MG63 (cell line): ENCODE data around the gene SSH3. TPM values are rescaled to one million over a fixed set of nuclear protein-coding genes. Genes with fewer than 3 reads are reported as not detected.

Experiments used
- DNase-seq: peaks from one replicate; pipeline ENCODE4 v3.0.0-alpha.2; 2020
- H3K27me3 ChIP-seq: fragments of 250-450 bp; sonication (Bioruptor Pico); 2 replicates; pipeline ENCODE4 v1.5.1; 2020; ENCODE audit warnings: mild to moderate bottlenecking, moderate library complexity
- H3K36me3 ChIP-seq: fragments of 250-450 bp; sonication (Bioruptor Pico); 2 replicates; pipeline ENCODE4 v1.5.1; 2020; ENCODE audit warnings: mild to moderate bottlenecking, moderate library complexity
- H3K4me3 ChIP-seq: fragments of 250-450 bp; sonication (Bioruptor Pico); 2 replicates; pipeline ENCODE4 v1.5.1; 2020; ENCODE audit warnings: mild to moderate bottlenecking, moderate library complexity
- H3K9me3 ChIP-seq: fragments of 250-450 bp; sonication (Bioruptor Pico); 2 replicates; pipeline ENCODE4 v1.5.1; 2020; ENCODE audit warnings: mild to moderate bottlenecking, moderate library complexity
- total RNA-seq: library from RNA; depleted of rRNA; stranded (reverse); fragments of >200 nt; shearing (Covaris generic); gene quantifications from 2 replicates; pipeline ENCODE4 v1.2.3, GENCODE V29; 2014; ENCODE audit warnings: low replicate concordance

SSH3 gene
- total RNA-seq, 1 experiment from 2014 or later, result 5.1 TPM

DNA sequence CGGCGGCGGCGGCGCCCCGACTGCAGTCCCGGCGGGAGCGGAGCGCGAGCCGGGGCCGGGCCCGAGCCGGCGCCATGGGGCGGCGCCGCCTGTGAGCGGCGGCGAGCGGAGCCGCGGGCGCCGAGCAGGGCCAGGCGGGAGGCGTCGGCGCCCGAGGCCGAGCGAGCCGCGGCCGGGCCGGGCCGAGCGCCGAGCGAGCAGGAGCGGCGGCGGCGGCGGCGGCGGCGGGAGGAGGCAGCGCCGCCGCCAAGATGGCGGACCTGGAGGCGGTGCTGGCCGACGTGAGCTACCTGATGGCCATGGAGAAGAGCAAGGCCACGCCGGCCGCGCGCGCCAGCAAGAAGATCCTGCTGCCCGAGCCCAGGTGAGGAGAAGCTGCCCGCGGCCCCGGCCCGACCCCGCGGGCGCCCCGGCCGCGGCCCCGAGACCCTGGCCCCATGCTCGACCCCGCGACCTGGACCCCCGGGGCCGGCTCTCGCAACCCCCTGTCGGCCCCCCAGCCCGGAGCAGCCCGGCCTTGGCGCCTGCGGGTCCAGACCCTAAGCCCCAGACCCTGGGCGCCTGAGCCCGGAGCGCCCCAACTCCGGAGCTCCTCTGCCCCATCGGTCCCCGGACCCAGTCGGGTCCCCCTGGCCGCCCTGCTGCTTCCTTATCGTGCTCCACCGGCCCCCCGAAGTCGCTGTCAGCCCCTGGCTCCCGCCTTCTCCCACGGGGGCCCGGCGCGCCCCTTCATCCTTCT, 36.7 kb upstream of the SSH3 start, which contains the start of gene GRK2:
Gene GRK2, plus strand, starts transcription at position 25 of the 739 bp plus-strand sequence. Its CDS starts 227 bp downstream, at position 252.
- no peak for DNase-seq
- H3K36me3 ChIP-seq, result peaks cover 11% of the 10 kb centered on the region
- H3K4me3 ChIP-seq, result peak within 1 kb of the TSS; percentile 70
- no peaks in the 10 kb centered on the region for H3K27me3 ChIP-seq
- no peaks in the 10 kb centered on the region for H3K9me3 ChIP-seq

DNA sequence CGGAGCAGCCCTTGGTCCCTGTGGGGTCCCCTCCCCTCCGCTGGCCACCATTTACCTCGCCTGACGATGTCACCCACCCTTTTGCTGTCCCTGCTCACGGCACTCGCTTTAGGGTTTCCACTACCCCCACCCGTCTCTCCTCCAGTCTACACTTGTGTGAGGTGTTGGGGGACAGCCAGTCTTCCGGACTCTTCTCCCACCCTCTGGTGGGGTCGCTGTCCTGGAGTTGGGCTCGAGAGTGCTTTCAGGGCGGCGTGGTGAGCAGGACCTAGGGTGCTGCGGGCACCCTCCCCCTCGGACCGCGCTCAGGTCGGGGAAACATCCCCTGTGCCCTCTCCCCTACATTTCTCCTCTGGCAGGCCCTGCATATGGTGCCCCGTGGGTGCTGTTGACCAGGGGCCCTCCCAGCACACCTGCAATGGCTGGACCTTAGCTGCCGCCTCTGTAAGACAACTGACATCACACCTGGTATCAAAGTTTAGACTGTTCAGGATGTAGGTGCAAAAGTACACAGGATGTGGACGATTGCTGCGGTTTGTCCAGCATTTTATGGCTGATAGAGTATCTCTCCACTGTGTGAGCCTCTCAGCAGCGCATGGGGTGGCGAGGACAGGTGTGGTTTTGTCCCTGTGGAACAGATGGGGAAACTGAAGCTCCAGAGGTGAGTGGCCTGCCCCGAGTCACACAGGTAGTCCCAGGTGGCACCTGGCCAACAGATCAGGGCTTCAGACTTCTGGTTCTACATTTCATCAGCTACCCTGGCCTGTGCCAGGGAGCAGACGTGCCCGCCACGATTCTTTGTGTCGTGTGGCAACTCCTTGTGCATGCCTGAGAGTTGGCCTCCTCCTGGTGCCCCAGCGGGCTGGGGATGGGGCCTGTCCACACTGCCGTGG, 35.9 kb upstream of the SSH3 start:
- Histone ChIP-seq H3K27me3 (no peaks in the 10 kb centered on the region), H3K4me3 (peak overlapping the region; percentile 70), H3K9me3 (no peaks in the 10 kb centered on the region), H3K36me3 (peaks cover 11% of the 10 kb centered on the region)
- DNase-seq, result no peak

DNA sequence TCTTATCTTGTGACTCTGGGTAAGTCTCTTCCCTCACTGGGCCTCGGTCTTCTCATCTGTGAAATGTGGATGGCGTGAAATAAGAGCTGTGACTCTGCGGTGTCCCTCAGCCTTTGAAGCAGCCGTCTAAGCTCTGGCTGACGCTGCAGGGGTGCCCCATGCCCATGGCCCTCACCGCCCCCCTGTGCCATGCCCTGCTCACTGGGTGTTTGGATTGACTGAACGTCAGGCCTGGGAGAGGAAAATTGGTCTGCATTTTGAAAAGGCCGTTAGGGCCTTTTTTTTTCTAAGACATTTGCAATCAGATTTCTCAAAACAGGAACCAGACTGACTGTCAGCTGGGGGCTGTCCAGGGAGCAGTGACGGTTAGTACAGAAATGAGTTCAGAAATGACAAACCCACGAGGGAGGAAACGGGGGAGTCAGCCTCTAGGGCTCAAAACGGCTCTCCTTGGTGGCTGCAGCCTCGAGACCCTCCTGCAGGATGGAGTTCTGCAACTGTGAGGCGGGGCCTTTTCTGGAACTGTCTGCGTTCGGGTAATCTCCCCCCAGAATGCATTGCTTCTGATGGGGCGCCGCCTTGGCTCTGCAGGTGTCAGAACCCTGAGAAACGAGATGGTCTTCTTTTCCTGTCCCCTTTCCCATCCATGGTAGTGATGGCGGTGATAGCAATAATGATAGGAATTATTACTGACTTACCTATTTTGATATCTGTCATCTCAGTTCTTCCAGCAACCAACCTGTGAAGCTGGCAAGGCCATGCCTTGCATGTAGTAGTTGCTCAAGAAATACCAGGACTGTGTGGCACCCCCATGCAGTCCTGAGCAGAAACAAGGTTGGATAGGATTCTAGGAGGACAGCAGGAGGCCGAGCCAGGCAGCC, 35.0 kb upstream of the SSH3 start:
- H3K27me3 ChIP-seq, result no peaks in the 10 kb centered on the region
- H3K4me3 ChIP-seq, result no peak overlapping the region
- H3K9me3 ChIP-seq, result no peaks in the 10 kb centered on the region
- no peak for DNase-seq
- peaks cover 11% of the 10 kb centered on the region for H3K36me3 ChIP-seq

DNA sequence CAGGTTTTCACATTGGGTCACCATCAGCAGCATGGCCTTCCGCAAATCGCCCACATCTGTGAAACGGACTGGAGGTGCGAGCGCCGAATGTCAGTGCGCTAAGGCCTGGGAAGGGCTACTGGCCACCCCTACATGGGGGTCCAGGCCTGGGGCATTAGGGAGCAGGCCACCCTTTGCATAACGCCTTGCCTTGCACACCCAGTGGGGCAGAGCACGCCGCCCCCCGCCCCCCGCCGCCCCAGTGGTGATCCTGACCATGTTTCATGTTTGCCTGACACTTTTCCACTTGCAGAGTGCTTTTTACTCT, 34.4 kb upstream of the SSH3 start:
- Histone ChIP-seq H3K9me3 (no peaks in the 10 kb centered on the region), H3K36me3 (peaks cover 11% of the 10 kb centered on the region), H3K4me3 (no peak overlapping the region), H3K27me3 (no peaks in the 10 kb centered on the region)
- no peak for DNase-seq

DNA sequence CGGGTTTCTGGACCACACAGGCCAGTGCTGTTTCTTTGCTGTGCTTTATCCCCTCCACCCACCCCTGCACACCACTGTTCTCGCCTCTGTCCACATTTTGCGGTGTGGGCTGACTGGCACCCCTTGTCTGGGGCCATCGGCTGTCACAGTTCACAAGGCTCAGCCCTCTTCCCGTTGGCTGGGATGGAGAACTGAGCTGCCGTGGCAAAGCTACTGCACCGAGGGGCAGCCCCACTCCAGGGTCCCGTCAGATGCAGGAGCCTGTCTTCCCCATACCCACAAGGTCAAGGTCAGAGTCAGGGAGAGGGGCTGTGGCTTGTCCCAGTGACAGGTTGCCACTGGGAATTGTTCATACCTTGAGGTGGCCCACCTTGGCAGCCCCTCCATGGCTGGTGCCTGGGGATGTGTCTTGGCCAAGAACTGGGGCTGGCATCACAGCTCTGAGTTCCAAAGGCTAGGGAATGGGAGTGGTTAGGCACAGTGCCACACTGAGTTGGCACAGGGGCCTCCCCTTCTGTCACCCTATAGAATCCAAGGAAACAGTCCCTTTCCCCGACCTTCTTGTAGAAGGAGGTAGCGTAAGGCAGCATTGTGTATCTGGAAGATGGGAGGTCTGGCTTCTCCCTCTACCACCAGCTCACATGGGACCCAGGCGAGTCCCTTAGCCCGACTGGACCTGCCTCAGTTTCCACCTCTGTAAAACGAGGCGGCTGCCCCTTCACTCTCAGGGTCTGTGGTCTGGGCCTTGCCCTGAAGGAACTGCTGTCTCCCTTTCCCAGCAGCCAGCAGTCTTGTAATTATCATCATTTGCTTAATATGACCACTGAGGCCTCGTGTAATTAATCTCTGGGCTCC, 33.7 kb upstream of the SSH3 start:
- no peak for DNase-seq
- Histone ChIP-seq H3K9me3 (no peaks in the 10 kb centered on the region), H3K36me3 (peaks cover 12% of the 10 kb centered on the region), H3K27me3 (no peaks in the 10 kb centered on the region), H3K4me3 (no peak overlapping the region)

DNA sequence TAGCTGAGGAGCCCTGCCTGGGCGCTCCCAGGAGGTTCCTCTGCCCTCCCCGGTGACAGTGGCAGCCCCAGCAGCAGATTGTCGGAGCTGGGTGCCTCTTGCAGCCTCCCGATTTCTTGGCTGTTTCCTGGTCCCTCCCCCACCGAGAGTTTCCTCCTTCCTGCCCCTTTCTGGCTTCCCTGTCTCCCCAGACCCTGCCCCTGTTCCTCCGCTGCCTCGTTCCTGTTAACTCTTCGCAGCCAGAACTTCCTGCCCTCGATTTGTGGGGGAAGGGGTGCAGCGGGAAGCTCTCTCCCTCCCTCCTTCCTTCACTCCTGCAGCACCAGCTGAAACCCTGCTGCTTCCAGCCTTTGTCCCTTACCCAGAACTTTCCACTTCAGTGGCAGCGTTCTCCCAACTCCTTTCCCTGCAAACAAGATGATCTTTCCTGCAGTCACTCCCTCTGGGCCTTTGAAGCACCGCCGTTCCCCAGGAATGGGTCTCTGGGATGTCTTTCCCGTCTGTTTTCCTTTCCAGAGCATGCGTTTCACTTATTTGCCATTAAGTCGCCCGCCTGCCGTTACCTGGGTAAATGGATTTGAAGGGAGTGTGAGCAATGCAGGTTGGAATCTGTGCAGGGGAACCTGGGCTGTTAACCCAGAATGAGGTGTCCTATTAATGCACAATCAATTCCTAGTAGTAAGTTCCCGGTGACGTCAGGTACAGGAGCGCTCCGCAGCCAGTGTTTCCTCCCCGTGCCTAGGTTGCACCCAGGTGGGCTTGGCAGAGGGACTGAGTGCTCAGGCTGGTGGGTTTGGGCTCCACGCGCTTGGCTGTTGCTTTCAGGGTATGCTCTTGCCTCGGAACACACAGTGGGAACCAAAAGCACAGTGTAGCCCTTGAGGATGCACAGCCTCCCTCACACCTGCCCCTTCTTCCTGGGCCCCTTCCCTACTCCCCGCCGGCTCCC, 32.8 kb upstream of the SSH3 start:
- no peak overlapping the region for H3K4me3 ChIP-seq
- DNase-seq, result no peak
- peaks cover 14% of the 10 kb centered on the region for H3K36me3 ChIP-seq
- no peaks in the 10 kb centered on the region for H3K27me3 ChIP-seq
- H3K9me3 ChIP-seq, result no peaks in the 10 kb centered on the region

DNA sequence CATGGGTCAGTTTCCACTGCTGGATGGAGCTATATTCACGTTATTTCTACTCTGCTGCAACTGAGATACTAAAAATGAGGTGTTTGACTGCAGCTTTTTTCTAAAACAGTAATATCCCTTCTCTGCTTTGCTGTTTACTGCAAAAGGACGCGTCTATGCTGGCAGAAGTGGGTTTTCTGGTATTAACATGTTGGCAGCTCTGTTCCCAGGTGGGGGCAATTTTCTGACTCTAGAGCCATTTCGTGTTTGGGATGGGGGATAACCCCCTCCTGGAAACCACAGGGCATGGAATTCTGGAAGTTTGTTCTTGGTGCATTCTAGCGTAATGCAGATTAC, 32.2 kb upstream of the SSH3 start:
- peaks cover 14% of the 10 kb centered on the region for H3K36me3 ChIP-seq
- no peak for DNase-seq
- no peak overlapping the region for H3K4me3 ChIP-seq
- no peaks in the 10 kb centered on the region for H3K9me3 ChIP-seq
- H3K27me3 ChIP-seq, result no peaks in the 10 kb centered on the region

DNA sequence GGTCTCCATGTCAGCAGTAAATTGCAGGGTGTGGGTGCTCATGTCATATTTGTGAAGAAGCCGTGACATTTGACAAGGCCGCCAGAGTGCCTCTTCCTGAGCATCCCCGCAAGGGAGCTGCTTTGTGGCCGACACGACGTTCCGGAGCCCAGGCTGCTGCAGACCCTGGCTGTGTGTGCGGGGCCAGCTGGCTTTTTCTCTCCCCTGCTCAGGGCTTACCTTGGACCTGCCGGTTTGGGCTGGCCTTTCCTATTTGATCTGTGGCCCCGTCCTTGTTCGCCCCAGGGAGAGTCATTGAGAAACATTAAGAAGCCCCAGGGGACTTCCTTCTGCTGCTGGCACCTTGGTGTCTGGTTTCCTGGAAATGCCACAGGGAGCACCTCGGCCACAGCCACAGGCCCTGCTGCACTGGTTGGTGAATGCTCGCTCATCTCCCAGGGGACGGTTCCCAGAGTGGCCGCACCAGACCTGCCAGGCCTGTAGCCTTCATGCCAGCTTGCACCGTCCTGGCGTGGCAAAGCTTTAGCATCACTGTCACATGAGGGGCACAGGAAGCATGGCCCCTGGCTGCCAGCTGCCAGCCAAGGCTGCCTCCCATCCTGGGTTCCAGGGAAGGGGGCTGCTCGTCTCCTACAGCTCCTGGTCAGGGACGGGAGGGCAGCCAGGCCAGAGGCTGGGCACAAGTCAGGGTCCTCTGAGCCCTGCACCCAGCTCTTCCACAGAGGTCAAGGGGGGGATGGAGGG, 31.6 kb upstream of the SSH3 start:
- Histone ChIP-seq H3K4me3 (no peak overlapping the region), H3K36me3 (peaks cover 14% of the 10 kb centered on the region), H3K9me3 (no peaks in the 10 kb centered on the region), H3K27me3 (no peaks in the 10 kb centered on the region)
- DNase-seq, result no peak

DNA sequence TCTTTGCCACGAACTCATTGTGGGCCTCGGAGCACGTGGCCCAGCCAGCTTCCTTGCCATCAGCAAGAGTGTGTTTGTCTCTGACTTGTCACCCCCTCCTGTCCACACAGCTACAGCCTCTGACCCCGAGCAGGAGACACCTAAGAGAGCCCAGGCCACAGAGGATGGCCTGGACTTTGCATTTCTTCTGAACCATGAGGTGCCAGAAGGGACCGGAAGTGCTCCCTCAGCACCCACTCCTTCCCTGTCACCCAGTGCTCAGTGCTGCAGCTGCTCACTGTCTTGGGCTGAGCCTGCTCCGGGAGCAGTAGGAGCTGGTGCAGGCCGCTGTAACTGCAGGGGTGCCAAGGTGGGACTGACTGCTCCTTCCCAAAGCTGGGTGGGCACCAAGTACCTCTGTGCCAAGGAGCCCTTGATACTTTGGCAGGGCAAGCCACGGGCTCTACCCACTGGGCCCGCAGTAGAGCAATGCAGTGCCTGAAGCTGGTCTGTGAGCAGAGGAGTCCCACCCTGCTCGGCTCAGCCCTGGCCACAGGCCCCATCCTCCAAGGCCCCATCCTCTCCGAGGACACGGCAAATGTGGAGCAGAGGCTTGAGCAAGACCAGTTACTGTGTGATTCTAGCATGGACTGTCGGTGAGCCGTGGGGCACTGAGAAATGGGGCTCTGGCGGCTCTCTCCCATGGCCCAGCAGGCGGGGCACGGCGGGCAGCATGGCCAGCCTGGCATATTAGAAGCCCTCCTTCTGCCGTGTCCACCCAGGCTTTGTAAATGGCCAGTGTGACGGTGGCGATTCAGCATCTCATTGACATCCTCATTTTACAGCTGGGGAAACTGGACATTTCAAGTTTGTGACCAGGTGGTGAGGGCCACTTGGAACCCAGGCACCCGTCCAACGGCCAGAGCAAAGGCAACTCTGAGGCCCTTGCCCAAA, 30.7 kb upstream of the SSH3 start:
- DNase-seq, result no peak
- Histone ChIP-seq H3K36me3 (peaks cover 13% of the 10 kb centered on the region), H3K9me3 (no peaks in the 10 kb centered on the region), H3K27me3 (no peaks in the 10 kb centered on the region), H3K4me3 (no peak overlapping the region)

DNA sequence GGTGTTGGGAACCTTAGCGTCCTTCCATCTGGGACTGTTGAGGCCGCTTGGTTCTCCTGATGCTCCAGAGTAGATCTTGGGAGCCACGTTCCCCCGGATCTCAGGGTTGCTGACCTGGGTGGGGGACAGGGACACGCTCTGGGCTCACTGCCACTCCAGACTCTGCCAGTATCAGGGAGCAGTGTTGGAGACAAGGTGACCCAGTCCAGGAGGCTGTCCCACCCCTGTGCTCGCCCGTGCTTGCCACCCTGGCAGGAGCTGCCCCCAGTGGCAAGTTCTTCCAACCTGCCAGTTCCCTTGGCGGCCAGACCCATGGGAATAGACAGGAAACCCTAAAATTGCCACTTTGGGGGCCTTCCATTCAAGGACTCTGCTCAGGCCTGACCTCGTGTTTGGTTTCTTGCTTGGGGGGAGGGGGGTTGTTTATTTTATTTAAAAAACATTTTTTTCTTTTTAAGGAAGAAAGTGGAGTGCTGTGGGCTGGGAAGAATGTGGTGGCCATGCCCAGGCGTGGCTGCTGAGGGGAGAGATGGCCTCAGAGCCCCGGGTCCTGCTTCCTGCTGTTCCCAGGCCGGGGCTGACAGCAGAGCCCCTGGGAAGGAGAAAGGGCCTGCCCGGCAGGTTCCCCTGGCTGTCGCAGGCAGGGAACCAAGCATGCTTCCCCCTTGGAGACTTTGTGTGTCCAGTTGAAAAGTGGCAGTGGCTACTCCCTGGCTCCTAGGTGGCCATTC, 29.9 kb upstream of the SSH3 start:
- no peak overlapping the region for H3K4me3 ChIP-seq
- no peak for DNase-seq
- H3K36me3 ChIP-seq, result peaks cover 9% of the 10 kb centered on the region

DNA sequence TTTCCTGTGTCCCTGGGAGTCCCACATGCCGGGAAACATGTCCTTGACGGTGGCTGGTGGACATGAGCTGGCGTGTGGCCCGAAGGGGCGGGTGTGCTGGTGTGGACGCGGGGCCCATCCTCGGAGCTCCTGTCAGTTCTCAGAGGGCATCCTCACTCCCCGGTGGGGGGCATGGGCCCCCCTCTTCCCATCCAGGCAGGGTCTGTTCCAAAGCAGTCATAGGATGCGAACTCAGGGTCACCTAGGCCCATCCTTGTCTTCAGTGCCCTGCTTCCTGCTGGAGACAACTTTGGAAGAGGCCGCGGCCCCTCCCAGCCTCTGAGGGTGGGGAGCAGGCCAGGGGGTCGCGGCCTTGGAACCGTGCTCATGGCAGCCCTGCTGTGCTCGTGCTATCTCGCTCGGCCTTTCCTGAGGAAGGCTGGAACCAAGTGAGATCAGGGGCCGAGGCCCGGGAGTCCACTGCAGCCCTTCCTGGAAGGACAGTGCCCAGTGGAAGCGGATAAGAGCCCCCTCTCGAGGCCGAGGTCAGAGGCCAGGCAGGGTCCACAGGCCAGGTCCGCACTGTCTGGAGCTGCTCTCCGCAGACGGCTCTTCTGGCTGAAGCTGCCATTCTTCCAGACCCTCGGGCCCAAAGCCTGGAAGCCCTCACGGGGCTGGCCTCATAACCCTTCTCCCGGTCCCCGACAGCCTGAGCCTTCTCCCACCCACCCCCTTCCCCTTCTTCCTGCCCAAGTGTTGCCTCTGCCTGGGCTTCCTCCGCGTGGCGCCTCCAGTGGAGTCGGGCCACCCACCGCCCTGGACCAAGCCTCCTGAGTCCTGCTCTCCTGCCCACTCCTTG, 28.3 kb upstream of the SSH3 start:
- Histone ChIP-seq H3K27me3 (no peaks in the 10 kb centered on the region), H3K36me3 (peaks cover 19% of the 10 kb centered on the region), H3K4me3 (no peak overlapping the region), H3K9me3 (no peaks in the 10 kb centered on the region)
- DNase-seq, result no peak

More for the DNA sequence above, 29.9 kb upstream of the SSH3 start:
- no peaks in the 10 kb centered on the region for H3K9me3 ChIP-seq
- no peaks in the 10 kb centered on the region for H3K27me3 ChIP-seq

DNA sequence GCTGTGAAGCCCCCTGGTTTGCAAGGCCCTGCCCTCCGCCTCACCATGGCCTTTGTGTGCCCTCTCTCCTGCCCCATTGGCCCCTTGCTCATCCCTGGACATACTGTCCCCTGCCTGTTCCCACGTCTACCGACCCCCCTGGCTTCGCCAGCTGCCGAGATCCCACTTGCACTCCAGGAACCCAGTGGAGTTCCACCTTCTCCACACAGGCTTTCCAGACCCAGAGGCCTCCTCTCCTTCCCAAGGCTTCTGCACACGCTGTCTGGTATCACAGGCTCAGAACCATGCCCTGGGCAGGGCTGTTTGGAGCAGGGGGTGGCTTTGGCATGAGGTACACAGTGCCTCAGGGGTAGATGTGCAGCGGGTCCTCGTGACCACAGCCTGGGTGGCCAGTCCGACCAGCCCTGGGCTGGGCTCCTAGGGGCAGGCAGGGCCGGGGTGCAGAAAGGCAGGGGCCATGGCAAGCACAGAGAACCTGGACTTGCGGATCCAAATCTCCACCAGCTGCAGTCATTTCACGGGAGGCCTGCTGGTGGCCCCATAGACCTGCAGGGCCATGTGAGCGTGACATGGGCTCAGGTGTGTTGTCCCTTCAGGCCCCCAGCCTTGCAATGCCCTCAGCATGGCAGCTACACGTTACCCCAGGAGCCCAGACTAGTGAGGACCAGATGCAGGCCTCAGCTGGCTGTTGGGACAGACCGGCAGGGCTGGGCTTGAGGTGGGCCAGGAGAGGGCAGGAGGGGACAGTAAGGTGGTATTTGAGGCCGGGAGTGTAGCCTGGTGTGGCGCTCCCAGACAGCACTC, 27.5 kb upstream of the SSH3 start:
- Histone ChIP-seq H3K4me3 (no peak overlapping the region), H3K27me3 (no peaks in the 10 kb centered on the region), H3K36me3 (peaks cover 27% of the 10 kb centered on the region), H3K9me3 (no peaks in the 10 kb centered on the region)
- DNase-seq, result no peak
